HG03521 (cell line): ENCODE measurements around the gene FIGLA.

Source experiments
- ATAC-seq: cut with Tn5 transposase; IDR thresholded peaks from one replicate; pipeline ENCODE4 v1.9.1; 2021; ENCODE audit warnings: mild to moderate bottlenecking, moderate library complexity; ENCODE audit not compliant: unreplicated experiment

The FIGLA gene

GRCh38 chr2:70776266-70776665, 14.2 kb downstream of the FIGLA start:
- ATAC-seq = no peak

GRCh38 chr2:70775141-70775540, 15.3 kb downstream of the FIGLA start:
- no peak for ATAC-seq

- no peak for ATAC-seq
Observed at GRCh38 chr2:70772486-70773155, 17.8 kb downstream of the FIGLA start.

GRCh38 chr2:70771446-70771845, 19.0 kb downstream of the FIGLA start:
- ATAC-seq = no peak

GRCh38 chr2:70769450-70769849, 21.0 kb downstream of the FIGLA start:
- no peak for ATAC-seq

- ATAC-seq = no peak
Observed at GRCh38 chr2:70768590-70769085, 21.8 kb downstream of the FIGLA start.

- ATAC-seq = no peak
Observed at GRCh38 chr2:70767699-70768589, 22.5 kb downstream of the FIGLA start, which contains the start of gene ADD2. ADD2 (minus strand) TSS chr2:70768200; CDS start chr2:70706408, 61,792 bp downstream.

- ATAC-seq = no peak
Observed at GRCh38 chr2:70767079-70767698, 23.3 kb downstream of the FIGLA start.

- ATAC-seq = no peak
Observed at GRCh38 chr2:70766357-70767078, 23.9 kb downstream of the FIGLA start.

- no peak for ATAC-seq
Observed at GRCh38 chr2:70765507-70765906, 24.9 kb downstream of the FIGLA start.

- no peak for ATAC-seq
Observed at GRCh38 chr2:70759446-70759845, 31.0 kb downstream of the FIGLA start.

GRCh38 chr2:70757966-70758365, 32.5 kb downstream of the FIGLA start:
- ATAC-seq = no peak

- no peak for ATAC-seq
Observed at GRCh38 chr2:70757360-70757759, 33.1 kb downstream of the FIGLA start.

GRCh38 chr2:70756128-70756527, 34.3 kb downstream of the FIGLA start:
- ATAC-seq = no peak

- ATAC-seq = no peak
Observed at GRCh38 chr2:70753902-70754301, 36.5 kb downstream of the FIGLA start.

GRCh38 chr2:70753031-70753430, 37.4 kb downstream of the FIGLA start:
- no peak for ATAC-seq

GRCh38 chr2:70752396-70752795, 38.0 kb downstream of the FIGLA start:
- ATAC-seq = no peak

- no peak for ATAC-seq
Observed at GRCh38 chr2:70751881-70752280, 38.6 kb downstream of the FIGLA start.

- no peak for ATAC-seq
Observed at GRCh38 chr2:70750320-70750719, 40.1 kb downstream of the FIGLA start.

- ATAC-seq = no peak
Observed at GRCh38 chr2:70748002-70748784, 42.2 kb downstream of the FIGLA start.
